ENCODE data around the gene SLCO2A1.

DNA sequence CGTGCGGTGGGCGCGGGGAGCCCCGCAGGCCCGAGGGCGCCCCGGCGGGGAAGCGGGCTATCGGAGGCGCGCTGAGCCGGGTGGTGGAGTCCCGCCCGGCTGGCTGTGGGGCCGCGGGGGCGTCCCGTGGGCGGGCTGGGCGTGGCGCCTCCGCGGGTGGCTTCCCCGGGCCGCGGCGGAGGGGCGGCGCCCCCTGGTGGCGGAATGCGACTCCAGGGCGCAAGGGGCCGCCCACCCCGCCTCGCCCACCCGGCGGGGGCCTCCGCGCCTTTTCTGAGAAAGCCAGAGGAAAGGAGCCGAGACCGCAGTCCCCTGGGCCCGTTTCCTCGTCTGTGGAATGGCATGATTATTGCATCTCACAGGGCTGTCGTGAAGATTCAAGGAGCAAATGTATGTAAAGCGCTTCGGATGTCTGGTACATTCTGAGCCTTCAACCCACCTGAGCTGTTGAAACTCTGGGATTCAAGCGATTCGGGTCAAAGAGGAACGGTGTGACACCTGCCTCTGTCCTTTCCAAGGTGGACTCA is 102.1 kb downstream of the SLCO2A1 start:
- TF ChIP-seq, protein P1, sequence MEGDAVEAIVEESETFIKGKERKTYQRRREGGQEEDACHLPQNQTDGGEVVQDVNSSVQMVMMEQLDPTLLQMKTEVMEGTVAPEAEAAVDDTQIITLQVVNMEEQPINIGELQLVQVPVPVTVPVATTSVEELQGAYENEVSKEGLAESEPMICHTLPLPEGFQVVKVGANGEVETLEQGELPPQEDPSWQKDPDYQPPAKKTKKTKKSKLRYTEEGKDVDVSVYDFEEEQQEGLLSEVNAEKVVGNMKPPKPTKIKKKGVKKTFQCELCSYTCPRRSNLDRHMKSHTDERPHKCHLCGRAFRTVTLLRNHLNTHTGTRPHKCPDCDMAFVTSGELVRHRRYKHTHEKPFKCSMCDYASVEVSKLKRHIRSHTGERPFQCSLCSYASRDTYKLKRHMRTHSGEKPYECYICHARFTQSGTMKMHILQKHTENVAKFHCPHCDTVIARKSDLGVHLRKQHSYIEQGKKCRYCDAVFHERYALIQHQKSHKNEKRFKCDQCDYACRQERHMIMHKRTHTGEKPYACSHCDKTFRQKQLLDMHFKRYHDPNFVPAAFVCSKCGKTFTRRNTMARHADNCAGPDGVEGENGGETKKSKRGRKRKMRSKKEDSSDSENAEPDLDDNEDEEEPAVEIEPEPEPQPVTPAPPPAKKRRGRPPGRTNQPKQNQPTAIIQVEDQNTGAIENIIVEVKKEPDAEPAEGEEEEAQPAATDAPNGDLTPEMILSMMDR (IDR thresholded peaks at IDR 0.05) = peak; percentile 38 to 80 (median 74)
- no peak for TF ChIP-seq POLR2A (IDR thresholded peaks at IDR 0.05)

Measured in Peyer's patch (tissue), 4 donors.